Hepatic stellate cell (primary cell): ENCODE measurements around the gene TCF15.
A peak's percentile ranks its signal among the peaks of the same experiment; 100 is the strongest.
"Not testable (repeated sequence)": the region's sequence is repeated elsewhere in the genome, so short reads cannot be mapped to it uniquely, and the experiment has no call there.

Experiments
- DNase-seq: peaks from one replicate; pipeline ENCODE4 v3.0.0; 2011; ENCODE audit warnings: low spot score

Gene TCF15

DNA sequence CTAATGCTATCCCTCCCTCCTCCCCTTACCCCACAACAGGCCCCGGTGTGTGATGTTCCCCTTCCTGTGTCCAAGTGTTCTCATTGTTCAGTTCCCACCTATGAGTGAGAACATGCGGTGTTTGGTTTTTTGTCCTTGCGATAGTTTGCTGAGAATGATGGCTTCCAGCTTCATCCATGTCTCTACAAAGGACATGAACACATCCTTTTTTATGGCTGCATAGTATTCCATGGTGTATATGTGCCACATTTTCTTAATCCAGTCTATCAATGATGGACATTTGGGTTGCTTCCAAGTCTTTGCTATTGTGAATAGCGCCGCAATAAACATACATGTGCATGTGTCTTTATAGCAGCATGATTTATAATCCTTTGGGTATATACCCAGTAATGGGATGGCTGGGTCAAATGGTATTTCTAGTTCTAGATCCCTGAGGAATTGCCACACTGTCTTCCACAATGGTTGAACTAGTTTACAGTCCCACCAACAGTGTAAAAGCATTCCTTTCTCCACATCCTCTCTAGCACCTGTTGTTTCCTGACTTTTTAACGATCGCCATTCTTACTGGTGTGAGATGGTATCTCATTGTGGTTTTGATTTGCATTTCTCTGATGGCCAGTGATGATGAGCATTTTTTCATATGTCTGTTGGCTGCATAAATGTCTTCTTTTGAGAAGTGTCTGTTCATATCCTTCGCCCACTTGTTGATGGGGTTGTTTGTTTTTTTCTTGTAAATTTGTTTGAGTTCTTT is 31.0 kb downstream of the TCF15 start:
- not testable (repeated sequence) for DNase-seq

DNA sequence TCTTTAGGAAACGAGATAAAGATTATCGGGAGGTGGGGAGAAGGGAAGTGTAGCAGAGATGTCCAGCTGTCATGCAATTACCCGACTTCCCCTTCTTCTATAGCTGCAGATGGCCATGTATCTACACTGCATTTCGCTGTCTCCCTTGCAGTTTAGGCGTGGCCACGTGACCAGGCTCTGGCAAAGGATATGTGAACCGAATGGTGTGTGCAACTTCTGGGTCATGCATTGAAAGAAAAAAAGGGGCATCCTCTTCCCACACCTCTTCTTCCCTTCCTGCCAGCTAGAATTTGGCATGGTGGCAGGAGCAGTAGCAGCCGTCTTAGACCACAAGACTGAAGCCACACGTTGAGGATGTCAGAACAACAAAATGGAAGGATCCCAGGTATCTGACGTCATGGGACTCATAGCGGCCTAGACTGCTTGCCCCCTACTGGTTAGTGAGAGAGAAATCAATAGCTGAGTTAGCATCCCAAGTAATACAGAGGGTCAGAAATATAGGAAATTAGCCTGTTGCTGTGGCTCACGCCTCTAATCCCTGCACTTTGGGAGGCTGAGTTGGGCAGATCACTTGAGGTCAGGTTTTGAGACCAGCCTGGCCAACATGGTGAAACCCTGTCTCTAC is 32.8 kb downstream of the TCF15 start:
- no peak for DNase-seq

DNA sequence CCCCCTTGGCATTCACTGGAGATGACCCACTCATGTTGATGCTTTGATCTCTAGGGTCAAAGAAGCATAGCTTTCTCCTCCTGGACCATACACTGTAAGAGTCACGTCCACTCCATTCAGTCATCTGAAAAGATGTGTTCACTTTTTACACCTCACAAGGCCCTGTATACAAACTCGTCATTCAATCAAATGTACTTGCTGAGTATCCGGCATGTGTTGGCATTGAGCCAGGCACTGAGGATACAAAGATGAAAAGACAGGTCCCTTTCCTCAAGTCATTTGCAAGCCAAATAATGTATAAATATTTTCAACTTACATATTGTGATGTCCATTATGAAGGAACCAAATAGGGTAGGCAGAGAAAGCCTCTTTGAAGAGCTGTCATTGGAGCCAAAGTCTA is 34.0 kb downstream of the TCF15 start:
- no peak for DNase-seq

DNA sequence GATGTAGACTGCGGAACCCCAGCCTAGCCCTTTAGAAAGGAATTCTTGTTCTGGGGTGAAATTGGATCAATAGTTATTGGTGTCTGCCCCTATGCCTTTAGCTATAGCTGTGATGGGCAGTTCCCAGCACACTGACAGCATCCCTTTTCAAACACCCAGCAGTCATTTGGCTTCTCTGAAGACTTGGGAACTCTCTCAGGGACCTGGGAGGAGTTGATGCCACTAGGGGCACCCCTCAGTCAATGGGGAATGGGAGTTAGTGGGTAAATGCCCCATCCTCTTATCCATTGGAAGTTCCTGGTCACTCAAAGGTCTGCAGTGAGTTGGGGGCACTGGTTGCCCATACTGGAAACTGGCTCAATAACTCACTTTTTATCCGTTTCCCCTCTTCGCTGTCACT is 34.9 kb downstream of the TCF15 start:
- no peak for DNase-seq

DNA sequence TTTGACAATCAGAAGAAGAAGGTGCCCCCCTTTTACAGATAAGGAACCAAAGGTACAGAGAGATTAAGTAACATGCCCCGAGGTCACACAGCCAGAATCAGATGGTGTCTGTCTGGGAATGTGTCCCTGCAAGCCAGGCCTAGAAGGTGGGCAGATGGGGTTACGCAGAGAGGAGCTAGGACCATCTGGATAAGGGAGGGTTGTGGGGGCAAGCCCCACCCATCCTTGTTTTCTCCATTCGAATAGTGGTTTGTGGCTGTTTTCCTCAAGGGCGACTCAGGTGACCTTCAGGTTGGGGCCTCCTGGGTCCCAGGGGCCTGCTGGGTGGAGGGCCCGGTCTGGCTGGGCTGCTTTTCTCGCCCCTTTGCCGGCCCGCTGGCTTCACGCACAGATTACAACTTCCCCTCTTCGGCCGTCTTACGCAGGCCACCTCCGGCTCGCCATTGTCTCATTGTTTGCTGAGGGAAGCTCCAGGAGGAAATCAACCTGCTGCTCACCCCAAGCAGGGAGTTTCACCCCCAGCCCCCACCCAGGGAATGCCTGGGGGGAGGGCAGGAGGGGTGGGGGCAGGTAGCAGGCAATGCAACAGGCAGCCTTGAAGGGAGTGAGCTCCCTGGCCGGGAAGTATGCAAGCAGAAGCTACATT is 35.7 kb downstream of the TCF15 start:
- no peak for DNase-seq

DNA sequence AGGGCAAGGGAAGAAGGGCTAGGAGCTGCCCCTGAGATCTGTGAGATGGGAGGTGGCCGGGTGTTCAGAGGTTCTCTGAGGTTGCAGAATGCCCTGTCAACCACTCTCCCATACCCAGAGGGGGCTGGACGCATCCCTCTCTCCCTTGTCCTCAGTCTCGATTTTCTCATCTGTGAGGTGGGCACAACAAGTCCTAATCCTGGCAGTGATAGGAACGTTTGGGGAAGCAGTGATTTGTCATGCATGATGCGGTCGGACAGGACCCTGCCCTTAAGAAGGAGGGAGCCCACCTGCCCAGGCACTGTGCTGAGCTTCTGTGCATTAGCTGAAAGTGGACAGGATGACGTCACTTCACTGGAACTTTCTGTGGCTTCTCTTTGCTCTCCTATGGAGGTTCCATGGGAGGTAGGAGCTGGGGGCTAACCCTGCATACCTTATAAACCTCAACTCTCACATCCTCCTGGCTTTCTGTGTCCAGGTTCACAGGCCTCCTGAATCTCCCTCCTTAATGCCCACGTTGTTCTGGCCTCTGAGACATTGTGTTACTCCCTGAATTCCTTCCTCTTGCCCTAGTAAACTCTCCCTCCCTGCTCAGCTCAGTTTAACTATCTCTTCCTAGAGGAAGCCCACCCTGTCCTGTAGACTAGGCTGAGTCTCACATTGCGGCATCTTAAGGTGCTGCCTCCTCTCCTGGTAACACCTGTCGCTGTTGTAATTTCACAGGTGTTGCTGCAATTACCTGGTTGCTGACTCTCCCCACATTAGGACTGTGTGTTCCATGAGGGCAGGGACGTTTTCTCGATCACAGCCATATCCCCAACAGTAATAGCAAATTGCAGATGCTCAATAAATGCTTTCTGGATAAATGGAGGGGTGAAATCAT is 36.5 kb downstream of the TCF15 start:
- no peak for DNase-seq

DNA sequence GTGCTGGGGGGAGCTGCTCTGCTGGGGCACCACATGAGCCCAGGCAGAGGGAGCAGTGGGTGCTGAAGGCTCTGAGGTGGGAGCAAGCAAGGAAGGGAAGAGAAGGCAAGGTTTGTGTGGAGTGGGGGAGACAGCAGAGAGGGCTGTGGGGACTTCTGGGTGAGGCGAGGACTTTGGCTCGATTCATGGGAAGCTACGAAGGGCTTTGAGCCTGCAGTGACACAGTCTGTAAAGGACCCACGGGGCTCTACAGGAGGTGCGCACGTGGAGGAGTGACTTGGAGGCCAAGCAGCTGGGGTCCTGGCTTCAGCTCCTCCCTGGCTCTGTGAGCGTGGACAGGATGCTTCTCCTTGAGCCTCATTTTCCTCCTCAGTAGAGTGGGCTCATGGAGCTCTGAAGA is 37.4 kb downstream of the TCF15 start:
- no peak for DNase-seq

DNA sequence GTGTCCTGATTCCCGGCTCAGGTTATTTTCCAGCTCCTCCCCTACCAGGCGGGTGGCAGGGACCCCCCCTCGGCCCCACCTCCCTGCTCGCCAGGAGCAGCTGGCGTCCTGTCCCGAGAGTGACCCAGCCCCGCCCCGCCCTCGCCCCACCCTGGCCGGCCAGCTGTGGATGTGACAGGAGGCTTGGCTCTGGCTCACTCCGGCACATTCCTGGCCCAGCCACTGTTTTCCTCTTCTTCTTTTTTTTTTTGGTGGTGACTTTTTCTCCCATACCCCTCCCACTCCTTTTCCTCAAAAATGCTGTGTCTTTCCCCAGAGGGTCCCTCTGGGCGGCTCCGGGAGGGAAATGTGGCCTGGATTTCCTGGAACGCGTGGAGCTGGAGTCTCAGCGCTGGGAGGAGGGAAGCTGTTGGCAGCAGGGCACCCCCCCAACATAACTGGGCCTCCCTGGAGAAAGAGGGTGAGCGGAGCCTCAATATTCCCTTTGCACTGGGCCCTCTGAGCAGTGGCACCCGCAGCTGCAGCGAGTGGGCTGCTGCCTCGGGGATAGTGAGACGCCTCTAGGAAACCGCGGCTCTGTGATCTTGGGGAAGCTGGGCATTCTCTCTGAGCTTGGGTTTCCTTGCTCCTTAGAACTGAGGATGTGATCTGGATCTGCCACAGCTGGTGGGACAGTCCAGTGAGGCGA is 38.2 kb downstream of the TCF15 start:
- peak; percentile 40 for DNase-seq

DNA sequence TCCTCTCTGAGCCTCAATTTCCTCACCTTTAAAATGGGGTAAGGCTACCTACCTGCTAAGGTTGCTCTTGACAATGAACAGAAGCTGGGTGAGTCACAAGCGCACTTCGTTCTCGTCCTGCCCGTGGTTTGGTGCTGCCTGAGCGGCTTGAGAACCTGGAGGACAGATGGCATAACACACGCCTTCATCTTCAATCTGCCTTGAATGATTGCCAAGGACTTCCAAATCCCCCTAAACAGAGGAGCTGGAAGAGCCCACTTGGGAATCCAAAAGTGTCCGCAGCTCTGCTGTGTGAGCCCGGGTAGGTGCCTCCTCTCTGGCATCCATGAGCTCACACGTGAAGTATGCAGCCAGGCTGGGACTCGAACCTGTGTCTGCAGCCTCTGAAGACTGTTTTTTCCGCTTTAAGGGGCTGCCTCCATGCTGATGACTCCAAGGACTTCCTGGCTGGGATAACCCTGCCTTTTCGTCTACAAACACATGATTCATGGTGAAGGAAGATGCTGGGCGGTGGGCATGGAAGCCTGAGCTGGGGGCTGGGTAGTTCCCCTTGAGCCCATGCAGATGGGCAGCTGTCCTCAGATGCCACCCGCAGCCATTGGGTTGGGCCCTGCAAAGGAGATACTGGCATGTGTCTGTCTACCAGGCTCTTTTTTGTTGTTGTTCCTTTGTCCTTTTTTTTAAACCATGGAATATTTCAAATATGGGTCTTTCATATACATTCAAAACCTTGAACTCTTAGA is 41.3 kb downstream of the TCF15 start:
- DNase-seq = no peak

DNA sequence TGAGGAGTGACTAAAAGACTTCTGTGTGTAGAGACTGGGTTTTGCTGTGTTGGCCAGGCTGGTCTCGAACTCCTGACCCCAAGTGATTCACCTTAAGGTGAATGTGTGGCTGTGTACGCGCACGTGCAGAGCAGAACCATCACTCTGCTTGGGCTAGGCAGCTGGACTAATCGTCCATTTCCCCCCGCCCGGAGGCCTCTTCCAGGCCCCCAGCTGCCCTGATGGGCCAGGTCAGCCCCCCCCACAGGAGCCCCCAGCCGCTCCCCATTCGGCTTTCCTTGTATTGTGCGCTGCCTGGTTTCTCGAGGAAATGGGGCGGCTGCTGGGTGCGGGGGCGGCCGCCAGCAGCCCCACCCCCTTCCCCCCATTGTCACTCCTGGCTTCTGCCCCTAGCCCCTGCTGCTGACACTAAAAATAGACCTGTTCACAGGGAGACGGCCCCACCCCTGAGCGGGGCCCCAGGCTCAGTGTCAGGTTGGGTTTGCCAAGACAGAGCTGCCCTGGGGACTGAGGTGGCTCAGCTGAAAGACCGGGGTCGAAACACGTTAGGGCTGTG is 41.9 kb downstream of the TCF15 start:
- DNase-seq = no peak

DNA sequence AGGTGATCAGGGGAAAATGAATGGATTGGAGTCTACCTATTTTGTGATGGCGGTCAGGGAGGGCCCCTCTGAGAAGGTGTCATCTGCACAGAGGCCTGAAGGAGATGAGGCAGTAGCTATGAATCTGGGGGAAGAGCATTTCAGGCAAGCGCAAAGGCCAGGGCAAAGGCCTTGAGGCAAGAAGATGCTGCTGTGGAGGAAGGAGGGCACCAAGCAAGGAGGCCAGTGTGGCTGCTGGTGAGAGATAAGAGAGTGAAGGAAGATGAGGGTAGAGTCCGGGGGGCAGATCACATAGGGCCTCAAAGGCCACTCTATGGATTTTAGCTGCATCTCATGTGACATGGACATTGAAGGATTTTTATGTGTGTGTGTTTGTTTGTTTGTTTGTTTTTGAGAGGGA is 45.9 kb downstream of the TCF15 start:
- no peak for DNase-seq

DNA sequence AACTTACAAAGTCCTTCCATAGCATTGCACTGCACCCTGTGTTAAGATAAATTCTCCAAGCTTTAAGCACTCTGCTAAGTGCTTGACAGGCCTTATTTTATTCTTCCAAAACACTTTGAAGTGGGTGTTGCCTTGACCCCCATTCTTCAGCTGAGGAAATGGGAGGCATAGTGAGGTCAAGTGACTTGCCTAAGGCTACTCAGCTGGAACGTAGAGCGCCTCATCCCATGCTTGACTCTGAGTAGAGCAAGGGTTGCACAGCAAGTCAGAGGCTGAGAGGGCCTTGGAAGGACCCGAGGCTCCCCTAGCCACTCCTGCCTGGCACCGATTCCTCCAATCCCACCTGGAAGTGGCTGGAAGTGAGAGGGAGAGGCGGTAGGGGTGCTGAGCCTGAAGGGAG is 46.9 kb downstream of the TCF15 start:
- DNase-seq = no peak

DNA sequence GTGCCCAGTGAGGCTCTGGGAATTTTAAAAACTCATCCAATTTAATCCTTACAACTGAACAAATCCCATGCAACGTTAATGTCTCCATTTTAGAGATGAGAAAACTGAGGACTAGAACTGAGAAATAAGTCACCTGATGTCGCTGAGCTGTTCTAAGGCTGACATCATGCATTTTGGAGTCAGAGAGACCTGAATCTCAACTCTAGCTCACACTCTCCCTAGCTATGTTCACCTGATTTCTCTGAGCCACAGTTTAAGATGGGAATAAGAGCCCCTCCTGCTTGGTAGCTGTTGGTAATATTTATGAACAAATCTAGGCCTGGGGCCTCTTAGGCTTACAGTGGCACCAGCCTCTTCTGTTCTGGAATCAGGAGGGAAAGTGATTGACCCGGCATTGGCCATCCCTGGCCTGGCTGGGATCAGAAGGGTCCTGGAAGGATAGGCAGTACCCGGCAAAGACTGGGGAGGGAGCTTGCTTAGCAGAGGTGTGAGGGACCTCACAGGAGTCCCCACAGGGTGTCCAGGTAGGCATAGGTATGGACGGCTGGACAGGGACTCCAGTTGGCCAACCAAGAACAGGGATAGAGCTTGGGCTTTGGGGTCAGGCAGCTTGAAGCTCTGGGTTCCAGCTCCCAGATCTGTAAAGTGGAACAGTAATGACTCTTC is 47.7 kb downstream of the TCF15 start:
- no peak for DNase-seq

DNA sequence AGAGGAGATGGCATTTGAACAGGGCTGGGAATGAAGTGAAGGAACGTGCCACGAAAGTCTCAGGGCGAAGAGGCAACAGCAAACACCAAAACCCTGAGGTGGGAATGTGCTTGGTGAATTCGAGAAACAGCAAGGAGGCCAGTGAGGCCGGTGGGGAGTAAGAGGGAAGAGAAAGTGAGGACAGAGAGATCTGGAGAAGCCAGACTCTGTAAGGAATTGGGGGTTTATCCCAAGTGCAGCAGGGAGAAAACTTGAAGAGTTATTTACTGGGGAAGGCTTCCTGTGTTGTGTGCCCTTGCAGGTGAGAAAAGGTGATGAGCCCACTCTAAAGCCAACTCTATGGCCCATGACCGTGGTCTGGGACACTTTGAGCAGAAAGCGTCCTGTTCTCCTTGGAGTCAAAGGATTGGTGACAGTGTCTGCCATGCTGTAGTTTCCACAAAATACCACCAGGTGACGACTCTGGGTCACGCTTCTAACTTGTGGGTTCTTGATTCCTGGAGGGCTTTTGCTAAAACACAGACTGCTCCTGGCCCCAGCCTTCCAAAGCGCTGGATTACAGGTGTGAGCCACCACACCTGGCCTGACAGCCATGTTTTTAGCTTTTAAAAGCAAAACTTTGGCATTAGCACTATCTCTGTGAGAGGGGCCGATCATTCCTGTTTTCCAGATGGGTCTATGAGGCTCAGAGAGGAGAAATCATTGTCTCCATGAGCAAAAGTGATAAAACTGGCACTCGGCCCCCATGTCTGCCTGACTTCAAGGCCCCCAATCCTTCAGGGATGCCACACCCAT is 48.5 kb downstream of the TCF15 start:
- peak; percentile 70 for DNase-seq

DNA sequence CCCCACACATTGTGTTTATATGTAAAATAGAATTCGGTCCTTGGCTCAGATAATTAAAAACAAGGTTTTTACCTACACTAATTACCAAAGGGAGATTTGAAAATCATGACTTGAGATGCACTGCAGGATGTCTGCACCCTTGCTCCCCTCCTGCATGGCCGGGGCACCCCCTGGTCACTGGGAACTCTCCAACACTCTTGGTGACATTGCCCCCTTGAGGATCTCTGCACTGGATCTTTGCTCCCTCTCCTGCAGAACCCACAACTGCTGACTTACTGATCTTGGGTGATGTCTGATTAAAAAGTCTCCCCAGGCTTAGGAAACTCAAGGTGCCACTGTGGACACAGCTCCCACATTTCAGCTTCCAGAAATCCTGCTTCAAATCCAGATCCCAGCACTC is 49.4 kb downstream of the TCF15 start:
- no peak for DNase-seq

DNA sequence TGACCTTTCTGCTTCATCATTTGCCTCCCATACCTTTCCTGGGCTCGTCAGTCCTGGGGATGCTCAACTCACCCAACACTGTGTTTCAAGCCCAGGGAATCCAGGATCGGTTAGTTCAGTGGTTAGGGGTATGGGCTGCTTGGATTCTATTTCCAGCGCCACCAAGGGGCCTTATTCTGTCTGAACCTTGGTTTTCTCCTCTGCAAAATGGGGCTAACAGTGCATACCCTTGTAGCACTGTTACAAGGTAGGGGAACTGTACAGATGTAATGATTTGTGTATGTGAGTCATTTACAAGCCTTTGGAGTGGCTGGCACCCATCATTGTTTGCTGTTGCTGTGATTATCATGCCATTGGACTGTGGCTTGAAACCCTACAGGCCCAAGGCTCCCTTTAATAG is 52.0 kb downstream of the TCF15 start:
- no peak for DNase-seq

DNA sequence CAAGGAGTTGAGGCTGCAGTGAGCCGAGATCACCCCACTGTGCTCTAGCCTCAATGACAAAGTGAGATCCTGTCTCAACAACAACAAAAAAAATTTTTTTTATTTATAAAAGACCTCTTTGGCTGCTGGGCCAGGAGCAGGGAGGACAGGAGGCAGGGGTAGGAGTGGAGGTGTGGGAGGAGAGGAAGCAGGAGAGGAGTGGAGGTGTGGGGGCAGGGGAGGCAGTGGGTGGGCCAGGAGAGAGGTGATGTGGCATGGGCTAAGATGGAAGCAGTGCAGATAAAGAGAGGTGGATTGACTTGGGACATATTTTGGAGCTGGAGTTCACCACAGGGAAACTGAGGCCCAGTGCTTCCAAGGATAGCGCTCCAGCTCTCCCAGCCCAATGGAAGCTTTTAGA is 53.1 kb downstream of the TCF15 start:
- no peak for DNase-seq

DNA sequence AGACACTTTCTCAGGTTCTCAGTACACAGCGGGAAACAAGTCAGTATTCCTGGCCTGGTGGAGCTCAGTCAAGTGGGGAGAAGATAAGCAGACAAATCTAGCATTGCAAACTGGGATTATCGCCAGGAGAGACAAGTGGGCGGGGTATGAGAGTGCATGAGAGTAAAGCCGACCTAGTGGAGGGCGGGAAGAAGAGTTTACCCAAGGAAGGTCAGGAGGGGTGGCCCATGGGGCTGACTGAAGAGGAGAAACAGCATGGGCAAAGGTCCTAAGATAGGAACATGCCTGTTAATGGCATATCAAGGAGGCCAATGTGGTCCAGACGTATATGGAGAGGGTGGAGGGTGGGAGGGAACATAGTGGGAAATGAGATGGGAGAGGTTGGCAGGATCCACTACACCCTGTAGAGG is 54.1 kb downstream of the TCF15 start:
- DNase-seq = no peak
